ENCODE measurements around the gene UBE2E3. TPM values are rescaled to one million over a fixed set of nuclear protein-coding genes. Genes with fewer than 3 reads are reported as not detected.
"Not testable (repeated sequence)": the region's sequence is repeated elsewhere in the genome, so short reads cannot be mapped to it uniquely, and the experiment has no call there.

Gene UBE2E3
- total RNA-seq, 1 experiment from 2014 or later, result 183 TPM

- DNase-seq (ENCODE audit: low read depth), result no peak
Measured at GRCh38 chr2:181025004-181025403, 44.6 kb downstream of the UBE2E3 start.

- no peak for DNase-seq (ENCODE audit: low read depth)
Measured at GRCh38 chr2:181036445-181036844, 56.0 kb downstream of the UBE2E3 start.

- DNase-seq (ENCODE audit: low read depth), result peak; percentile 55
Measured at GRCh38 chr2:181036848-181037603, 56.6 kb downstream of the UBE2E3 start.

- peak; percentile 53 for DNase-seq (ENCODE audit: low read depth)
Measured at GRCh38 chr2:181037922-181038321, 57.5 kb downstream of the UBE2E3 start.

- no peak for DNase-seq (ENCODE audit: low read depth)
Measured at GRCh38 chr2:181038796-181039195, 58.4 kb downstream of the UBE2E3 start.

- not testable (repeated sequence) for DNase-seq (ENCODE audit: low read depth)
Measured at GRCh38 chr2:181040839-181041238, 60.4 kb downstream of the UBE2E3 start.

- peak; percentile 2 for DNase-seq (ENCODE audit: low read depth)
Measured at GRCh38 chr2:181041661-181042060, 61.3 kb downstream of the UBE2E3 start.

- DNase-seq (ENCODE audit: low read depth), result no peak
Measured at GRCh38 chr2:181042706-181043105, 62.3 kb downstream of the UBE2E3 start.

- no peak for DNase-seq (ENCODE audit: low read depth)
Measured at GRCh38 chr2:181046833-181047232, 66.4 kb downstream of the UBE2E3 start.

- no peak for DNase-seq (ENCODE audit: low read depth)
Measured at GRCh38 chr2:181047829-181048228, 67.4 kb downstream of the UBE2E3 start.

- DNase-seq (ENCODE audit: low read depth), result no peak
Measured at GRCh38 chr2:181051861-181052522, 71.6 kb downstream of the UBE2E3 start.

GRCh38 chr2:181052523-181052891, 72.1 kb downstream of the UBE2E3 start:
- no peak for DNase-seq (ENCODE audit: low read depth)

GRCh38 chr2:181054256-181054655, 73.9 kb downstream of the UBE2E3 start:
- DNase-seq (ENCODE audit: low read depth), result no peak

GRCh38 chr2:181054843-181055242, 74.4 kb downstream of the UBE2E3 start:
- no peak for DNase-seq (ENCODE audit: low read depth)

GRCh38 chr2:181058378-181059269, 78.2 kb downstream of the UBE2E3 start:
- DNase-seq (ENCODE audit: low read depth), result peak; percentile 23

- no peak for DNase-seq (ENCODE audit: low read depth)
Measured at GRCh38 chr2:181063696-181064095, 83.3 kb downstream of the UBE2E3 start.

- DNase-seq (ENCODE audit: low read depth), result no peak
Measured at GRCh38 chr2:181065458-181065857, 85.1 kb downstream of the UBE2E3 start.

GRCh38 chr2:181066333-181066732, 85.9 kb downstream of the UBE2E3 start:
- no peak for DNase-seq (ENCODE audit: low read depth)

- DNase-seq (ENCODE audit: low read depth), result peak; percentile 83
Measured at GRCh38 chr2:181070119-181070835, 89.9 kb downstream of the UBE2E3 start.

- DNase-seq (ENCODE audit: low read depth), result no peak
Measured at GRCh38 chr2:181070836-181071200, 90.4 kb downstream of the UBE2E3 start.

- peak; percentile 25 for DNase-seq (ENCODE audit: low read depth)
Measured at GRCh38 chr2:181072486-181073235, 92.3 kb downstream of the UBE2E3 start.
